Dermis microvascular lymphatic vessel endothelial cell (primary cell): Measurements from ENCODE around the gene LGR4. TPM values are rescaled to one million over a fixed set of nuclear protein-coding genes. Genes with fewer than 3 reads are reported as not detected.

Experiments
- DNase-seq, 2 donors: peaks; one replicate each; pipeline versions ENCODE4 v3.0.0 to v3.0.0-alpha.2; 2010; ENCODE audit warnings: low read depth in 2 of 2
- total RNA-seq: library from RNA; depleted of rRNA; stranded (reverse); fragments of >200 nt; gene quantifications from 2 replicates; pipeline ENCODE4 v1.2.1, GENCODE V29; 2014

The LGR4 gene
- total RNA-seq, 1 donor from 2014 or later: 1.2 TPM

DNA sequence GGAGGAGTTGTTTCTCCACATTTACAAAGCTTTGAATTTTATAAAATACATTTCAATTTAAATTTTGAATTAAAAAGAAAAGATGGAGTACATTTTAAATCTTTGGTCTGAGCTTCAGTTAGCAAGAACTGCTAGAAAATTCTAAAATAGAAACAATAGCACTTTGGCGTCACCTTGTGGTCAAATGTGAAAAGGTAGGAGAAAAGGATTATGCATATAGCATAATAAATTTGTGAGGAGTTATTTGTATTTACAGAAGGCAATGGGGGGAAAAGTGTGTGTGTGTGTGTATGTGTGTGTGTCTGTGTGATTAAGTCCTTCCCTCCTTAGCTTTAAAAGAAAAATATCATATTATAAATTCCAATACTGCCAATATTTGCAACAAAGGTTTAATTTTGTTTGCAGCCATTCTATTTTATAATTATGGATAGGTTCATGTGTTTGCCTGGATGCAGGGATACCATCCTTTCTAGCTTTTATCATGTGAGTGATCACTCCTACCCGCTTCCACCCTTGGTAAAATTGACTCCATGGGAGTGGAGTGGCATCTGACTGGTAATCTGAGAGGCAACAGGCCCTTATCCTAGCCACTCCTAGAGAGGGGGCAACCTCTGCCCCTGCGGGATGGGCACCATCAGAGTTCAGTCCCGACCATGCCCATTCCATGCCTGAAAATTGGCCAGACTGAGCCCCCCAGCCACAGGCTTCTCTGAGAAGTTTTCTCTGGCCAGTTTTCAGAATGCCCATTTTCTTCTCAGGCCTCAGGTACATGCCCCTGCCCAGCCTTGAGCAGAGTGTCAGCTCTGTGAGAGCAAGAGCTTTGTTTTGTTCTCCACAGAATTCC lies 13.6 kb upstream of the LGR4 start:
- peak; percentile 46 to 62 for DNase-seq

DNA sequence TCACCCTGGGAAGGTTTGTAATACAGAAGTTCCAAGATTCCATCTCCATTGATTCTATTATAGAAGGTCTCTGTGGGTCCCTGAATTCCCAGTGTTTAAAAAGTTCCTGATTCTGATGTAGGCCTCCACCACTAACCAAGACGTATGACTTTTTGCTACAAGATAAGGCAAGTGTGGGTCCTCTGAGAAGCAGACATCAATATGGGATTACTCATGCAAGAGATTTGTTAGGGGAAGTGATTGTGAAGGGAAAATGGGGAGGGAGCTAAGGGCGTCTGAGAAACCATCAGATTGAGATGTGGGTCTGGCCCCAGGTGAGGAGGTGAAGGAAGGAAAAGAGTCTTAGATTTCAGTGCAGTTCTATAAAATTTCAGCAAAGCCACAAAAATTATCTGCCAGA lies 10.2 kb upstream of the LGR4 start:
- no peak for DNase-seq

DNA sequence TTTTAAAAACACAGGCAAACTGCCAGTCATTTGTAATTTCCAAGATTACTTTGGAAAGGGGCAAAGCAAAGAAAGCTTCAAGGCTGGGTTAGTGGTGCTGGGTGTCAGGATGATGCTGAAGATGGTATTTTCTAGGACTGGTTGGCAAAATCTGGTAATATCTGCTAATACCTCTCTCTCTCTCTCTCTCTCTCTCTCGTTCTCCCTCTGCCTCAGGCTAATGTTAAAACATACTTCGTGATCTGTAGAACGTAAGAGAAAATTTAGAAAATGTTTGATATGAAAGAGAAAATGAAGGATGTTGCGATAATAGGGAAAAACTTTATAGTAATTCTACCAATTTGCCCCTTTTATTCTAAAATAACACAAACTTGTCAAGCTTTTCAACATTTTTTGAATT lies 9.4 kb upstream of the LGR4 start:
- no peak for DNase-seq

DNA sequence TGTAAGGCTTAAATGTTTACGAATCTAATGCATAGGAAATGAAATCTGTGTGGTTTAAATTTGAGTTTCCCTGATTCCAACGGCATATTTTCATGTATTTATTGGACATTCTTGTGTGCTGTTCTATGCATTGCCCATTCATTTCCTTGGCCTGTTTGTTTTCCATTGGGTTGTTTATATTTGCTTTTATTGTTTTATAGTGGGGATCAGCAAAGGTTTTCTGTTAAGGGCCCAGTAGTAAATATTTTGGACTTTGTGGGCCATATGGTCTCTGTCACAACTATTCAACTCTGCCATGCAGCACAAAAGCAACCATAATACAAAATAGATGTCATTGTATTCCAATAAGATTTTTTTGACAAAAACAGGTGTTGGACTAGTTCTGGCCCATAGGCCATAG lies 5.2 kb upstream of the LGR4 start:
- no peak for DNase-seq

DNA sequence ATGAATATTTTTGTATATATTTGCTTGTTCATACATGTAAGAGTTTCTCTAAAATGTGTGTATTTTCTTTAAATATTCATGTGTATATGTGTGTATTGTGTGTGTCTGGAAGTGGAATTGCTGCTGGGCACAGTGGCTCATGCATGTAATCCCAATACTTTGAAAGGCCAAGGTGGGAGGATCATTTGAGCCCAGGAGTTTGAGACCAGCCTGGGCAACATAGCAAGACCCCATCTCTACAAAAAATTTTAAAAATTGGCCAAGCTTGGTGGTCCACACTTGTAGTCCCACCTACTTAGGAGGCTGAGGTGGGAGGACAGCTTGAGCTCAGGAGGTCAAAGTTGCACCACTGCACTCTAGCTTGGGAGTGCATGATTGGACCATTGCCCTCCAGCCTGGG lies 4.7 kb upstream of the LGR4 start:
- DNase-seq: no peak

DNA sequence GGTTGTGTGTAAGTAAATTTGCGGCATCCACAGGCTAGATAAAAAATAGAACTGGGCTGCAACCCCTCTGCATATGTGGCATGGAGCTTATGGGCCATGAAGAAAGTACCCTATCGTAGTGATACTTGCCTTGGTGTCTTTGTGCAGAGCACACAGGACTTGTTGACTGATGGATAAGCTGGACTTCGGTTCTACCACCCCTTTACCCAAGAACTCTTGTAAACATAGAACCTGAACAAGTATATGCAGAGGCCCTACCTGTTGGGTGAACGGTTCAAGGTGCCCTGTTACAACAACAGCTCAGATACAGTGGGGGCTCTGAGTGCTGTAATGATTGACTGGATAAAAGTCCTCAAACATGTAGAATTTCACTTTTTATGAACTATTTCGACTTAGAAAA lies 3.0 kb upstream of the LGR4 start:
- no peak for DNase-seq

DNA sequence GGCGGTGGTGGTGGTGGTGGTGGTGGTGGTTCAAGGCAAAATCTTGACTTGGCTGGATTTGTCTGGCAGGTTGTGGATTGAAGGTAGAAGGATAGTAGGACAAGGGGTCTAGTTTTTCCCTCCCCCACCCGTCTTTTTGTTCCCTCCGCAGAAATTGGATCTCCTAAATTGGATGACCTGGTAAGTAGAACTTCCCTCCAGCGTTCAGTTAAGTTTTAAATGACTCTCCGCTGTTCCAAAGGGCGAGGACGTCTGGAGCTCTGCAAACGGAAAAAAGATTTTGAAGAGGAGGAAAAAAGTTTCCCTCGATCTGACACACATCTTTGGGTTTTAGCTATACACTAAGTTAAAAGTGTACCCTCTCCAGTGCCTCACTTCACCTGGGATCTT lies 422 bp upstream of the LGR4 start:
- no peak for DNase-seq

DNA sequence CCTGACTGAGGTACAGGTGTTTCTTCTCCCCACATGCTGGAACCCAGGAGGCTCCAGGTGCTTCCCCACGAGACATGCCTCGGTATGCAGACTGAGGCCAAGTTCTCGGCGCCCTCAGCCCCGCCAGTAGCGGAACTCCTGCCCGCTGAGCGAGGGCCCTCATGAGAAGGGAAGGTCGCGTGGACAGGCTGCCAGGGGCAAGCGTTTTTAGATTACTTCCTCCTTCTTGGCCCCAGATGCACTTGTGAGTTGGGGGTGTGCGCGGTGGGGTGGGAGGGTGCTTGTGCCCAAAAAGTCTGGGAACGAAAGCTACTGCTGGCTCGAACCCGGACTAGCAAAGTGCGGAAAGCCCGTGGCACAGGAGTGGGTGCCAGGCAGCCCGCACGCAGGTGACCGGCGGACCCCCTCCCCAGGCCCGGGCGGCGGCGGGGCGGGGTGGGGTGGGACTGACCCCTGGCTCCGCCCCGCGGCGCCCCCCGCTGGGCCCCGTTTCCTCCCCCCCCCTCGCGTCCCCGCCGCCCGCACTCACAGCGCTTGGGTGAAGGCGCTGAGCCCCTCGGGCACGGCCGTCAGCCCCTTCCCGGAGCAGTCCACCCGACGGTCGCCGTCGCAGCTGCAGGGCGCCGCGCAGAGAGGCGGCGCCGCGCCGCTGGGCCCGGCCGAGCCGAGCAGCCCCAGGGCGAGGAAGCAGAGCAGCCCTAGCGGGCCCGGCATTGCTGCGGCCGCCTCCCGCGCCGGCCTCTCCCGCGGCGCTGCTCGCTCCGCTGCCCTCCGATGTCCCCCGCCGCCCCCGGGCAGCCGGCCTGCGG lies 797 bp downstream of the LGR4 start:
- peak in 1 of 2 donors; percentile 28 for DNase-seq

DNA sequence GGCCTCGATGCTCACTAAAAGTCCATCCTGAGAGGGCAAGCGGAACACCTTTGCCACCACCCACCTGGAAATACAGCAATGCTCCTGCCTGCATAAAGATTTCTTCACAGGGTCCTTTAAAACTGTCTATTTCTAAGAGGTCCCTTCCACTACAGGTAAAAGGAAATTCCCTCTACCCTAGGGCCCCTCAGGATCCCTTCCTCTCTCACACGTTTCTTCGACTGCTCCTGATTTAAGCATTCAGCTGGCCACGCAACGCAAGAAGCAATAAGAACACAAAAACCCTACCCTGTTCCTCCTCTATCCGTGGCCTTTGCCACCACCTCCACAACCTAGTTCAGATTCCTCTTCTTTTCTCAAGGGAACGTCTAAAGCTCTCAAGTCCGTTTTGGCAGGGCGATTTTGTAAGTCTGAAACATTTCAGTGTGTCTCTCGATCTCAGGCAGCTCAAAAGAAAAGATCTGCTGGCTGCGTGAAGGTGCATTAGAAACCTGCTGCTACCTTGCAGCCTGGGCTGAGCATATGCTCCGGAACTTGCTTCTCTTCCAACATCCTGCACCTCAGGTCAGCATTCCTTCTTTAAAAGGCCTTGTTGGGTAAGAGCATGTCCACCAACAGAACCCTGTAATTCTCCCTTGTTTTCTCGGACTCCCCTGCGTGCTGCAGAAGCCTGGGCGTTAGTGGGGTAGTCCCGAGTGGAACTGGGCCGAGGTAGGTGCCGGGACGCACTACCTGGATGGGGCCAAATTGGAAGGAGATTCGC lies 1.6 kb downstream of the LGR4 start:
- no peak for DNase-seq

DNA sequence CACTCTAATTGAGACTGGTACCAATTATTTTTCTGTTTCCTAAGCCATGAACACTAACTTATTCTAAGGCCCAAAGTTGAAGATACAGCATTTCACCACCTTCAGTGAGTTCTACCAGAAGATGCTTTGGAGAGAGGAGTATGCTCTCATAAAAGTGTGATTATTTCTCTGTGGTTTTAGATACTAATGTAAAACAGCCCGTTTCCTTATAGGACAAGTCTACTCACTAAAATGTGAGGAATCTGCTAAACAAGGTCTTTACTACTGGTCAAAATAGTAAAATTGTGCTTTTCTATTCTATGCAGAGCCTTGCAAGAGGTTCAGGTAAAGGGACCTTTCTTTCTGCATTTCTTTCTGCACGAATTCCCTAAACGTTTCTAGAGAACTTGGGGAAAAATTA lies 2.4 kb downstream of the LGR4 start:
- DNase-seq: no peak

DNA sequence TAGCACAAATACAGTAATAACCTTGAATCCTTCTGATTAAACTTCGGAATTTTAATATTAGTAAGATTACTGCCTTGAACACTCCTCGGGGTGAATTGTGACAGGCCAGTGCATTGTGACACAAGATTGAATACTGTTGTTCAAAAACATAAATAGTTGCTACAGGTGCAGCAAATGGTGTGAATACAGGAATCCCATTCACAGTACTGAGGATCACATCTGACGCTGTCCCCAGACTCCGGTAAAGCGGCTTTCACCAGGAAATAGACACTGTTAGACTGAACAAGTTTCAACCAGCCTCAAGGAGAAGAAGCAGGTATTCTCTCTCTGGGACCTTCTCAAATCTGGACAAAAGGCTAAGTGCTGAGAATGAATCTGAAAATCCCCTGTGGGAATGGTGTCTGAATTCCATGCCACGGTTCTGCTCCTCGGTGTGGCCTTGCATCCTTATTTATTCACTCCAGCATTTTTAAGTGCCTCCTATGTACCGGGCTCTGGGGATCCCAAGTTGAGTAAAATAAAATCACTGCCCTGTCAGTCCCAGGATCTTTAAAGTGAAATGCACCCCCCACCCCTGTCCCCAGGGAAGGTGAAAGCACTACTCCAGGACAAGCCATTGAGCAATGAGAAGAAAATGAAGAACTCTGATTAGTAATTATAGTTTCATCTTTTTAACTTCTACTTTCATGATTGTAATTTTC lies 3.4 kb downstream of the LGR4 start:
- DNase-seq: no peak

DNA sequence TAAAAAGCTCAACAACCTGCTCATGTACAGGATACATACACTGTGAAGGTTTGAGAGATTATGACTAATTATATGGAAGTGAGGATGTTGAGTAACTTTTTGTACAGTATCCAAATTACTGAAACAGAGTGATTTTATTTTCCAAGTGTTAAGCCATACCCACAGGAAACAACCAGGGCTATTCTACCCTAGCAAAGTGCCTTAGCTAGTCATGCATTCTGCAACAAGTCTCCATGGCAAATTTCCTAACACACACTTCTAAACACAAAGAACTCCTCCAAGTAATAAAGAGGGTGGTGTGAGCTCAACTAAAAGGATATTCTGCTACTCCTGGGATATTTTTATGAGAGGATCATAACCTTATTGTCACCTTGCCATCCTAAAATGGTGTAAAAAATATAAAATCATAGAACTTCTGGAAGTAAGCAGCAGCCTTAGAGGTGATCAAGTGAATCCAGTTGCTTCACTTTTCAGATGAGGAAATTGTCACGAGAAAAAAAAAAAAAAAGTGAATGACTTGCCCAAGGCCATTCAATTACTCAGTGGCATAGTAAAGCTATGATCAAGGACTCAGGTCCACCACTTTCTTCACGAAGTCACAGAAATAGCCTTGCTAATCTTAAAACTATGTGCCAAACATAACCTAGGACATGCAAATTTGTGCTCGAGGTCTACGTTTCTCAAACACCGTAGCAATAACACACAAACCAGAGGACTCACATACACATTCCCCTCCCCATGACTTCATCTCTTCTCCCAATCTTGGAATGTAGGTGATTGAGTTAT lies 4.2 kb downstream of the LGR4 start:
- DNase-seq: peak; percentile 24 to 74

DNA sequence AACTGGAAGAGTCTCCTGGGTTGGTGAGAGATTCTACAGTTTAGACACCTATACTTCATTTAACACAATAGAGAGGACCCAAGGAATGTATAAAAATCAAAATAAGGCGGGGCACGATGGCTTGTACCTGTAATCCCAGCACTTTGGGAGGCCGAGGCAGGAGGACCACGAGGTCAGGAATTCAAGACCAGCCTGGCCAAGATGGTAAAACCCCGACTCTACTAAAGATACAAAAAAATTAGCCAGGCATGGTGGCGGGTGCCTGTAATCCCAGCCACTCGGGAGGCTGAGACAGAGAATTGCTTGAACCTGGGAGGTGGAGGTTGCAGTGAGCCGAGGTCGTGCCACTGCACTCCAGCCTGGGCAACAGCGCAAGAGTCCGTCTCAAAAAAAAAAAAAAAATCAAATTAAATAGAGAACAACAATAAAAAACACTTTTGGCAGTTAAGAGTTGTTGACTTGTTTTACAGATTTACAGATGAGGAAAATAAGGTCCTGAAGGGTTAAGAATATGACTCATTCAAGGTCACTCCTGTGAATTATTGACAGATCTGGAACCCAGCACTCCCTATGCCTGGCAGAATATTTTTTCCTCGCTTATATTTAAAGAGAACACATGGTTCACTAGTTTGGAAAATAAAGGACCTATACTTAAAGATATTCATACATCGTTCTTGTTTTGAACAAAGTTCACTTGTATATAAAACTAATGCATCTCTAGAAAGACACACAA lies 5.2 kb downstream of the LGR4 start:
- DNase-seq: no peak

DNA sequence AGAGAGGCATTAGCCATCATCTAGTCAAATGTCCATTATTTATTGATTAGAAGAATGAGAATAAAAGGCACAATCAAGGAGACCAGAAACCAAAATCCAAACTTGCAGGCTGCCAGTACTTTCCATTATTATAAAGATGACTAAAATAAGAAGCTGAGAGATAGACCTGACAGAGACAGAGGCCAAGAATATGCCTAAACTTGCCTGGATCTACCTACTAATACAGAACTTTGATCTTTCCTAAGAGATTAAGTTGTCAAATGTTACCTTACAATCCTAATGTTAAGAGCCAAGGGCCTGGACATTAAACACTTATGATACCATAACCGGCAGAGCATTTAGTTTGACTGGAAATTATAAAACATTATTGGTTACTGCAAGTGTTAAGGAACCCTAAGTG lies 6.2 kb downstream of the LGR4 start:
- DNase-seq: no peak

DNA sequence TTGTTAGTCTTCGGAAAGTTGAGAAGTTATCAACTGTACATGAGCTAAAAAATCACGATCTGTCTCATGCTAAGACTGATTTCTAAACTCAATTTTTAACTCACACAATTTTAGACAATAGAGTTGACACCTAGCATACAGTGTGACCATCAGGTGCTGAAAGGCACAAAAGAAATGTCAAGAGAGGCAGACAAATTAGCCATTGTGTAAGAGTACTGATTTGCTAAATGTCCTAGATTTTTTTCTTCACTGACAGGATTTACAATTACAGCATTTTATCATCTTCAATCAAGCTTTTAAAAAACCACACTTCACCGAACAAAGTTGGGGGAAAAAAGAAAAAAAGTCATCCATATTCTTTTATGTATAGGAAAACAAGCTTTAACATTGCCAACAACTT lies 7.0 kb downstream of the LGR4 start:
- DNase-seq: no peak

DNA sequence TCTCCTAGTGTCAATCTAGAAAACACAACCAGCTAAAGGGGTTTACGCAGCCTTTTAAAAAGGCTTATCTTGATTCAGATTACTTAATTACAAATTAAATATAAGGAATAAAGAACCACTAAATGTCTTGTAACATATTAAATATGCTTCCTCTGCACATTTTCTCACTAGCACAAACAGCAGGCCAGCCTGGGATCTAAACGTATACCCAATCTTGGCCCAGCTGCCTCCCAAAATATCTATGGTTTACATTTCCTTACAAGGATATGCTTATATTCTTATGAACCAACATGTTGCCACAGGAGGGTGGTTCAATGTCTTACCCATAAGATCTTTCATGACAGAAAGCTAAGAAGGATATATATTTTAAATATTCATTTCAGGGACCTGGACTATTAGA lies 7.7 kb downstream of the LGR4 start:
- no peak for DNase-seq

DNA sequence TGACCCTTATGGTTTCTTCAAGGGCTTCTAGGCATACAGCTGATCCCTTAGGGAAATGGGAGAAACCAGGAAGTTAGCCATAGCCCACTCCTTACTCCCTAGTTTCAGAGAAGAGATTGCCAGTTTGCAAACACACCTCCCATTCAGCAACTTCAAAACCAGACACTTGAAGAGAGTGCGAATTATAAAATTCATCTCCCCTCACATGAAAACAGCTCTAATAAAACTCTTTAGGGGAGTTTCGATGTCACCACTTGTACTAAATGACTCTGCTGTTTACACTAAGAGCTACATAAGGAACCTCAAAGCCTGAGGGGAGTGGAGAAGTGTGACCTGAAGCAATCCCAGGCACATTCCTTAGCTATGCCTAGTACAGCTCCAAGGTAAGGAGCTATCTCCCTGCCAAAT lies 8.3 kb downstream of the LGR4 start:
- DNase-seq: no peak

DNA sequence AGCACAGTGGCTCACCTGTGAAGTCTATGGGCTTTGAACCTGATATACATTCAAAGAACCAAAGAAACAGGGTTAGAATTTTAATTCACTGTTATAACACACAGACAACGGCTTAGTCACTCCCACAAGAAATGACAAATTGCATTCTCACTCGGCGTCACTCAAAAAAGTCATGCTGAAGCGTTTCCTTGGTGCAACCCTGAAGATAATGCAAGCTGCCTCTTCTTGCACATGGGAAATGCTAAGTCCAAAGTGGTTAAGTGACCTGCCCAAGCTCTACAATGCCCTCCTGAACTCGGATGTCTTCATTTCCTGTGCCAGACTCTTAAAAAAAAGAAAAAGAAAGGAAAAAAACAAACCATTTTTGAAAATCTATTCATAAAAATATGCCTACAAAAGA lies 10.0 kb downstream of the LGR4 start:
- DNase-seq: peak in 1 of 2 donors; percentile 28

DNA sequence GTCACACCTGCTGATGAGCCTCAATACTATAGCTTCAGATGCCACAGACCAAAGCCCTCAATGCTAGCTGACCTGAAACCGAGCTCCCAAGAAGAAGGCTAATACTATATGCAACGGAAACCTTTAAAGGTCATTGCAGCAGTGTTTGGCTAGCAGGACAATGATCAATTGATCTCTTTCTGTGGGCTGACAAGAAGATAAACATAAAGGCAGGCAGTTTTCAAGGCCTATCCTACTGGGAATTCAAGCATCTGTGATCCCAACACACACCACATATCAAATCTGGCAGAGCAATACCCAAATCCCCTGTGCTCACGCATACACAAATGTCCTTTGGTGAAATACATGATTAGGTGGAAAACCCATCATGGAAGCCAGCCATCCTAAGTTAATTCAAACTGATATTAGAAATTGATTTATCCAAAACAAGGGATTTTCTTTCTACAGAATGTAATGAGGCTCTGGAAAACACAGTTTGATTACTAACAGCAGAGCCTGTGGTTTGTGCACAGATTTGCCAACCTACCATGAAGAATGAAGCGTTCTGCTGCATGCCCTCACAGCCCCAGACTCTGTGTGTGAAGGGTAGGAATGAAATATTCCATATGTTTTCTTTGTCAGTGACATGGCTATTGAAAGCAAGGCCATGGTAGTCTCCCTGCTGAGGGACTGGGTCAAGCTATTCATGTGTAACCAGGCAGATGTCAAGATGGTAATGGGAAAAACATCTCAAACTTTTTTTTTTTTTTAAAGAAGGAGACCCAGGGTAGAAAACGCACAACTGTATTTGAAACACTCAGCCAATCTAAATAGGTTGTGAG lies 12.2 kb downstream of the LGR4 start:
- DNase-seq: no peak
